Suprapubic skin (tissue), 4 donors: ENCODE results near the gene ZER1.

Experiments
- POLR2A ChIP-seq, 2 donors: fragments of 450-650 bp; IDR thresholded peaks; one replicate each; pipeline ENCODE4 v1.6.1; 2017; ENCODE audit warnings: antibody characterized with exemption in 2 of 2, mild to moderate bottlenecking in 2 of 2, moderate library complexity in 2 of 2
- POLR2AphosphoS5 ChIP-seq, 3 donors: sonication (generic); formaldehyde crosslinking; IDR thresholded peaks; one replicate each; pipeline ENCODE4 v1.6.1; 2017; ENCODE audit warnings: antibody characterized with exemption in 3 of 3
- TF ChIP-seq, protein P1 (sequence below), 2 donors: fragments of 200-600 bp in 1 of 2; fragments of 450-650 bp in 1 of 2; sonication (generic) in 1 of 2; IDR thresholded peaks; one replicate each; pipeline ENCODE4 v1.5.1; 2016 to 2019; ENCODE audit warnings: antibody characterized with exemption in 2 of 2, mild to moderate bottlenecking in 1 of 2, moderate library complexity in 1 of 2

DNA sequence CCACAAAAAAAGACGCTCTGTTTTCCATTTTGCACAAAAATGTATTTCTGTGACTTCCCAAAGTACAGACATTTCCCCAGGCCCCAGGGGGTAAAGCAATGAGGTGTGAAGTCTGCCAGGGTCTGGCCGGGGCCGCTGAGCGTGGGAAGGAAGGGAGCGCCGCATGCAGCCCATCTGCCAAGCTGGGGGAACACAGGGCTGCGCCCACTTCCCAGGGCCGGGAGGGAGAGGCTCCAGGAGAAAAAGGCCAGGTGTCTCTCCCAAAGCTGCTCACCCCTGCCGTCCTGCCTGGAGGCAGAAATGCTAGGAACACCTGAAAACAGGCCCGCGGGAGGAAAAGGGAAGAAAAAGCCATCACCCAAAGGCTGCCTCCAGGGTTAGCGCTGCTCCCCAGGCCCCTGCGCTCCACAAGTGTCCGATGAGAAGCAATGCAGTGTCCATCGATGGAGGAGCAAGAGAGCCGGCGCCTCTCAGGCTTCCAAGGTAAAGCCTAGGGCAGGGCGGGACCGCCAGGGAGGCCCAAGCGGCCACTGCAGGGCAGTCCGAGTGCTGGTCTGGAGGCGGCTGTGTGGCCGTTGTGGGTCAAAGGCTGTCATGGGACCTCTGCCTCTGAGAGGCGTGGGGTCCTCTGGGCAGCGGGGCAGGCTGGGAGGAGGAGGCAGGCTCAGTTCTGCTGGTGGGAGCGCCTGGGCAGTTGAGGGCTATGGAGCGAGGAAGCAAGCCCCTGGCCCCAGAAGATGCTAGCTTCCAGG, 41.8 kb downstream of the ZER1 start:
- TF ChIP-seq, protein P1, sequence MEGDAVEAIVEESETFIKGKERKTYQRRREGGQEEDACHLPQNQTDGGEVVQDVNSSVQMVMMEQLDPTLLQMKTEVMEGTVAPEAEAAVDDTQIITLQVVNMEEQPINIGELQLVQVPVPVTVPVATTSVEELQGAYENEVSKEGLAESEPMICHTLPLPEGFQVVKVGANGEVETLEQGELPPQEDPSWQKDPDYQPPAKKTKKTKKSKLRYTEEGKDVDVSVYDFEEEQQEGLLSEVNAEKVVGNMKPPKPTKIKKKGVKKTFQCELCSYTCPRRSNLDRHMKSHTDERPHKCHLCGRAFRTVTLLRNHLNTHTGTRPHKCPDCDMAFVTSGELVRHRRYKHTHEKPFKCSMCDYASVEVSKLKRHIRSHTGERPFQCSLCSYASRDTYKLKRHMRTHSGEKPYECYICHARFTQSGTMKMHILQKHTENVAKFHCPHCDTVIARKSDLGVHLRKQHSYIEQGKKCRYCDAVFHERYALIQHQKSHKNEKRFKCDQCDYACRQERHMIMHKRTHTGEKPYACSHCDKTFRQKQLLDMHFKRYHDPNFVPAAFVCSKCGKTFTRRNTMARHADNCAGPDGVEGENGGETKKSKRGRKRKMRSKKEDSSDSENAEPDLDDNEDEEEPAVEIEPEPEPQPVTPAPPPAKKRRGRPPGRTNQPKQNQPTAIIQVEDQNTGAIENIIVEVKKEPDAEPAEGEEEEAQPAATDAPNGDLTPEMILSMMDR (IDR thresholded peaks at IDR 0.05), result no peak
- TF ChIP-seq POLR2A (IDR thresholded peaks at IDR 0.05) (no peak), POLR2AphosphoS5 (IDR thresholded peaks at IDR 0.05) (no peak)
